Osteocyte (in vitro differentiated cells): ENCODE results near the gene LGMN. TPM values are rescaled to one million over a fixed set of nuclear protein-coding genes. Genes with fewer than 3 reads are reported as not detected.
"Not testable (repeated sequence)": the region's sequence is repeated elsewhere in the genome, so short reads cannot be mapped to it uniquely, and the experiment has no call there.

Source experiments
- DNase-seq: peaks from one replicate; pipeline ENCODE4 v3.0.0; 2021; ENCODE audit warnings: mixed read lengths; ENCODE audit not compliant: unreplicated experiment; ENCODE audit errors: extremely low spot score
- H3K27ac Mint-ChIP-seq: one replicate; pipeline ENCODE4 v1.8.0; 2021; ENCODE audit warnings: mild to moderate bottlenecking, mixed read lengths; ENCODE audit not compliant: unreplicated experiment
- H3K27me3 Mint-ChIP-seq: one replicate; pipeline ENCODE4 v1.8.0; 2021; ENCODE audit warnings: mixed read lengths; ENCODE audit not compliant: unreplicated experiment
- H3K36me3 Mint-ChIP-seq: one replicate; pipeline ENCODE4 v1.8.0; 2021; ENCODE audit warnings: mixed read lengths; ENCODE audit not compliant: unreplicated experiment
- H3K4me1 Mint-ChIP-seq: one replicate; pipeline ENCODE4 v1.8.0; 2021; ENCODE audit warnings: mixed read lengths; ENCODE audit not compliant: unreplicated experiment
- H3K4me3 Mint-ChIP-seq: one replicate; pipeline ENCODE4 v1.8.0; 2021; ENCODE audit warnings: mild to moderate bottlenecking, moderate library complexity, mixed read lengths; ENCODE audit not compliant: unreplicated experiment
- H3K9me3 Mint-ChIP-seq: one replicate; pipeline ENCODE4 v1.8.0; 2021; ENCODE audit warnings: mixed read lengths; ENCODE audit not compliant: unreplicated experiment
- total RNA-seq: library from RNA; stranded (reverse); gene quantifications from 2 replicates; pipeline ENCODE4 v1.2.1, GENCODE V29; 2021
- TF ChIP-seq, protein P1 (sequence below): fragments of 200-600 bp; sonication (generic); IDR thresholded peaks from 2 replicates; pipeline ENCODE4 v1.5.0; 2021; ENCODE audit warnings: antibody characterized with exemption, mild to moderate bottlenecking, moderate library complexity

The LGMN gene
- total RNA-seq, 1 donor from 2014 or later = 66.3 TPM

DNA sequence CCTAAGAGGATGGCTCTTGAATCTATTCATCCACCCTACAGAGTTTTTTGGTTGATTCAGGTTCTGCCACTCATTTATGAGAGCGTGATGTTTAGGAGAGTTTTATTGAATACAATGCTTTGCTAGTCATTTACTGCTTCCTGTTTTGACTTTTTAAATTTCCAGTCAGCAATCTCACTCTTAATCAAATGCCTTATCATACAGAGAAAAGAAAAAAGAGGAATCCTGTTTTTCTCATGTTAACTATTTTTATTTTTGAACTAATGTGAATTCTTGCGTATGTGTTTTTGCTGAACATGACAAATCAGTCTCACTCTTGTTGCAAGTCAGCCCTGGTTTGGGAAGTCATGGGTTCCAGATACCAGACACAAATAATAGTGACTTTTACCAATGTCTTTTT, 22.1 kb upstream of the LGMN start:
- peaks cover 17% of the 10 kb centered on the region for H3K27me3 Mint-ChIP-seq
- H3K9me3 Mint-ChIP-seq = no peaks in the 10 kb centered on the region
- DNase-seq = no peak
- TF ChIP-seq, protein P1, sequence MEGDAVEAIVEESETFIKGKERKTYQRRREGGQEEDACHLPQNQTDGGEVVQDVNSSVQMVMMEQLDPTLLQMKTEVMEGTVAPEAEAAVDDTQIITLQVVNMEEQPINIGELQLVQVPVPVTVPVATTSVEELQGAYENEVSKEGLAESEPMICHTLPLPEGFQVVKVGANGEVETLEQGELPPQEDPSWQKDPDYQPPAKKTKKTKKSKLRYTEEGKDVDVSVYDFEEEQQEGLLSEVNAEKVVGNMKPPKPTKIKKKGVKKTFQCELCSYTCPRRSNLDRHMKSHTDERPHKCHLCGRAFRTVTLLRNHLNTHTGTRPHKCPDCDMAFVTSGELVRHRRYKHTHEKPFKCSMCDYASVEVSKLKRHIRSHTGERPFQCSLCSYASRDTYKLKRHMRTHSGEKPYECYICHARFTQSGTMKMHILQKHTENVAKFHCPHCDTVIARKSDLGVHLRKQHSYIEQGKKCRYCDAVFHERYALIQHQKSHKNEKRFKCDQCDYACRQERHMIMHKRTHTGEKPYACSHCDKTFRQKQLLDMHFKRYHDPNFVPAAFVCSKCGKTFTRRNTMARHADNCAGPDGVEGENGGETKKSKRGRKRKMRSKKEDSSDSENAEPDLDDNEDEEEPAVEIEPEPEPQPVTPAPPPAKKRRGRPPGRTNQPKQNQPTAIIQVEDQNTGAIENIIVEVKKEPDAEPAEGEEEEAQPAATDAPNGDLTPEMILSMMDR = no peak
- H3K36me3 Mint-ChIP-seq = no peaks in the 10 kb centered on the region
- H3K27ac Mint-ChIP-seq = no peak overlapping the region
- no peaks in the 10 kb centered on the region for H3K4me1 Mint-ChIP-seq
- no peak overlapping the region for H3K4me3 Mint-ChIP-seq

DNA sequence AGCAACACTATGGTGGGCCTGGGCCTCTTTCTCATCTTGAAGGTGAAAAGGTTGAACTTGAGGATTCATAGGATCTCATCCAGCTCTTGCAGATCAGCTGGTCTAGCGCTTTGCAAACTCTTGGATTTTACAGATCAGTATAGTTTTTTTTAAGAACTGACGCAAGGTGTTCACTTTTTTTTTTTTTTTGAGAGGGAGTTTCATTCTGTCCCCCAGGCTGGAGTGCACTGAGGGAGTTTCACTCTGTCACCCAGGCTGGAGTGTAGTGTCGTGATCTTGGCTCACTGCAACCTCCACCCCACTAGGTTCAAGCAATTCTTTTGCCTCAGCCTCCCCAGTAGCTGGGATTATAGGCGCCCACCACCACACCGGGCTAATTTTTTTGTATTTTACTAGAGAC, 20.4 kb upstream of the LGMN start:
- Mint-ChIP-seq H3K27ac (no peak overlapping the region), H3K36me3 (no peaks in the 10 kb centered on the region), H3K4me3 (no peak overlapping the region), H3K4me1 (no peaks in the 10 kb centered on the region), H3K27me3 (peaks cover 15% of the 10 kb centered on the region), H3K9me3 (no peaks in the 10 kb centered on the region)
- TF ChIP-seq, protein P1 = no peak
- no peak for DNase-seq

DNA sequence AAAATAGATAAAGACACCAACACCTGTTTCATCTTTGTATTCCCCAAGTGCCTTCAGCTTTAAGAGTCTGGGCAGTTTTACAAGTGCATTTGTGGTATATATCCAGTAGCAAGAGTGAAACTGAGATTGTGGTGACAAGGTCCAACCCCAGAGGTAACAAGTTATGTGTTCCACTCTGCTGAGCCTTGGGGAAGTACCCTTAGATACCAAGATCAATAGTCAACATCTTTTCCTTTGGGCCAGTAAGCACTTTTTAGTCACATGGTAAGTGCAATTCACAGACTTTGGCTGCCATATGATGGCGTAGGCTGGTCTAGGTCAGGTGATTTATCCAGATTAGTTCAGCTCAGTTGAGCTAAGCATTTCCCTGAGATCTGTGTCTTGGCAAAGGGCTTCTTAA, 19.8 kb upstream of the LGMN start:
- DNase-seq, H3K27ac Mint-ChIP-seq, H3K9me3 Mint-ChIP-seq, H3K4me1 Mint-ChIP-seq, H3K4me3 Mint-ChIP-seq, H3K36me3 Mint-ChIP-seq: not testable (repeated sequence)
- peaks cover 15% of the 10 kb centered on the region for H3K27me3 Mint-ChIP-seq

DNA sequence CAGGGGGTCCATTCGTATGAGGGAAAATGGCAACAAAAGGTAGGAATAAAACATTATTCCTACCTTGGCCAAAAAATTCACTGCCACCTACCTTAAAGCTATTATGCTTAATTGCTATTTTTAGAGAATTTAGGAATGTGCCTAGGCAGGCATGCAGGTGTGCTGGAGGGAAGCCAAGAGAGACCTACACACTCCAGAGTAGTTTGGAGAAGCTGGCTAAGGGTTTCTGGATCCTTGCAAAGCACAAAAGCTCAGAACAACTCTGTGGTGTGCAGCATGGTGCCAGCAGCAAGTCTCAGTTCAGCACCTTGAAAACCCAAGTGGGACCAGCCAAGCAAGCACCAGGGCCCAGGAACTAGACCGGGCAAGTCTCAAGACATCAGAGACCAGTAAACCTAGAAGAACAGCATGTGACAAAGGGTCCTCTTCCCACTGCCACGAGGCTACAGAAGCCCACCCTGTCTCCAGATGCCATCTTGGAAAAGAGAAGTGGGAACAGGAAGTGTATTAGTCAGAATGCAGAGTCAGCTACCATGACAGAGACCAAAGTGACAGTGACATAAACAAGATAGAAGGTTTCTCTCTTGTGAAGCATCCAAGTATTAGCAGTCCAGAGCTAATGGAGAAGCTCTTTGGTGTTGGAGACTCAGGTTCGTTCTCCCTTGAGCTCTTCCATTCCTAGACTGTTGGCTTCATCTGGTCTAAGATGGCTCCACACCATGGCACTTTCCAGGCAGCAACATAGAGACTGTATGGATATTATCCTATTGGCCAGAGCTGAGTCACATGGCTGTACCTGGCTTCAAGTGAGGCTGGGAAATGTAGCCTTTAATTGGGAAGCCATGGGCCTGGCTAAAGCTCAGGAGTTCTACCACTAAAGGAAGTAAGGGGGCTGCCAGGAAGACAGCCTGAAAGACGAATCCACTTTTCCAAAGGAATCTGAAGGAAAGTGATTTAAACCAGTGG, 15.5 kb upstream of the LGMN start:
- not testable (repeated sequence) for H3K9me3 Mint-ChIP-seq, H3K27ac Mint-ChIP-seq, H3K4me3 Mint-ChIP-seq, DNase-seq, H3K4me1 Mint-ChIP-seq, H3K36me3 Mint-ChIP-seq
- peaks cover 20% of the 10 kb centered on the region for H3K27me3 Mint-ChIP-seq

DNA sequence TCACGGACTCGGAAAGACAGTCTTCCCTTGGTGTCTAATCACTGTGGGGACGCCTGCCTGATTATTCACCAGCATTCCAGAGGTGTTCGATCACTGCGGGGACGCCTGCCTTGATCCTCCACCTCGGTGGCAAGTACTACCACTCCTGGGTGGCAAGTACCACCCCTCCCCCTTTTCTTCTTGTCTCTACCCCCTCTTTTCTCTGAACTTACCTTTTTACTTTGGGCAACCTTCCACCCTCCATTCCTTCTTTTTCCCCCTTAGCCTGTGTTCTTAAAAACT, 12.0 kb upstream of the LGMN start:
- TF ChIP-seq, protein P1 = no peak
- no peak overlapping the region for H3K4me3 Mint-ChIP-seq
- H3K9me3 Mint-ChIP-seq = no peaks in the 10 kb centered on the region
- no peak overlapping the region for H3K27ac Mint-ChIP-seq
- no peaks in the 10 kb centered on the region for H3K4me1 Mint-ChIP-seq
- no peaks in the 10 kb centered on the region for H3K36me3 Mint-ChIP-seq
- peaks cover 13% of the 10 kb centered on the region for H3K27me3 Mint-ChIP-seq
- no peak for DNase-seq

DNA sequence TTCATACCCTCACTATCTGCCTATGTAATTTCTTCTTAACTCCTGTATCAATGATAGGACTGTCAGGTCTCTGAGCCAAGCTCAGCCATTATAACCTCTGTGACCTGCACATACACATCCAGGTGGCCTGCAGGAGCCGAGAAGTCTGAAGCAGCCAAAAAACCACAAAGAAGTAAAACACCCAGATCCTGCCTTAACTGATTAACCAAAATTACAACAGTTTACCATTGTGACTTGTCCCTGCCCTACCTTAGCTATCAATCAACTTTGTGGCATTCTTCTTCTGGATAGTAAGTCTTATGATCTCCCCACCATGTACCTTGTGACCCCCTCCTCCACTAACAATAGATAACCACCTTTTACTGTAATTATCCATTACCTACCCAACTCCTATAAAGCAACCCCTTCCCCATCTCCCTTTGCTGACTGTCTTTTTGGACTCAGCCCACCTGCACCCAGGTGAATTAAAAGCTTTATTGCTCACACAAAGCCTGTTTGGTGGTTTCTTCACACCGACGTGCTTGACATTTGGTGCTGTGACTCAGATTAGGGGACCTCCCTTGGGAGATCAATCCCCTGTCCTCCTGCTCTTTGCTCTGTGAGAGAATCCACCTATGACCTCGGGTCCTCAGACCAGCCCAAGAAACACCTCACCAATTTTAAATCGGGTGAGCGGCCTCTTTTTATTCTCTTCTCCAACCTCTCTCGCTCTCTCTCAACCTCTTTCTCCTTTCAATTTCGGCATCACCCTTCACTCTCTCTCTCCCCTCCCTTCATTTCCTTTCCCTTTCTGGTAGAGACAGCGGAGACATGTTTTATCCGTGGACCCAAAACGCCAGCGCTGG, 11.5 kb upstream of the LGMN start:
- DNase-seq = no peak
- Mint-ChIP-seq H3K4me1 (no peaks in the 10 kb centered on the region), H3K9me3 (no peaks in the 10 kb centered on the region), H3K27ac (no peak overlapping the region), H3K36me3 (no peaks in the 10 kb centered on the region), H3K27me3 (peaks cover 13% of the 10 kb centered on the region), H3K4me3 (no peak overlapping the region)
- TF ChIP-seq, protein P1 = no peak
